HFF-Myc (cell line): Measurements from ENCODE around the gene RELB.
A peak's percentile ranks its signal among the peaks of the same experiment; 100 is the strongest.

Source experiments
- DNase-seq: peaks from one replicate; pipeline ENCODE4 v3.0.0-alpha.2; 2011; ENCODE audit warnings: low read depth; ENCODE audit errors: extremely low read depth
- H3K4me3 ChIP-seq: replicated peaks from 2 replicates; pipeline ENCODE4 v1.5.1; 2011; ENCODE audit warnings: low read depth, mild to moderate bottlenecking, control low read depth, low read length
- CTCF ChIP-seq: IDR thresholded peaks from 2 replicates; pipeline ENCODE4 v1.5.1; 2012; ENCODE audit warnings: mild to moderate bottlenecking, low read depth, low read length, control low read depth; ENCODE audit errors: missing control alignments

RELB gene

GRCh38 chr19:44985445-44985844, 15.8 kb upstream of the RELB start:
- no peak for DNase-seq
- H3K4me3 ChIP-seq: no peak overlapping the region
- no peak for TF ChIP-seq CTCF

GRCh38 chr19:44986389-44986788, 14.9 kb upstream of the RELB start:
- H3K4me3 ChIP-seq: no peak overlapping the region
- no peak for DNase-seq
- no peak for TF ChIP-seq CTCF

GRCh38 chr19:44987148-44987675, 14.1 kb upstream of the RELB start:
- TF ChIP-seq CTCF: no peak
- no peak for DNase-seq
- H3K4me3 ChIP-seq: no peak overlapping the region

GRCh38 chr19:44988273-44988672, 13.0 kb upstream of the RELB start:
- DNase-seq: no peak
- no peak for TF ChIP-seq CTCF
- no peak overlapping the region for H3K4me3 ChIP-seq

GRCh38 chr19:44988896-44989556, 12.2 kb upstream of the RELB start:
- TF ChIP-seq CTCF: peak; percentile 66
- H3K4me3 ChIP-seq: no peak overlapping the region
- DNase-seq: peak; percentile 29

- no peak for DNase-seq
- H3K4me3 ChIP-seq: no peak overlapping the region
- TF ChIP-seq CTCF: no peak
Observed at GRCh38 chr19:44990459-44990858, 10.8 kb upstream of the RELB start.

- no peak for DNase-seq
- no peak for TF ChIP-seq CTCF
- no peak overlapping the region for H3K4me3 ChIP-seq
Observed at GRCh38 chr19:44990966-44991365, 10.3 kb upstream of the RELB start.
